A172 (cell line): ENCODE measurements around the gene NIPSNAP2. TPM values are rescaled to one million over a fixed set of nuclear protein-coding genes. Genes with fewer than 3 reads are reported as not detected.
"Not testable (repeated sequence)": the region's sequence is repeated elsewhere in the genome, so short reads cannot be mapped to it uniquely, and the experiment has no call there.

Source experiments
- DNase-seq: peaks from one replicate; pipeline ENCODE4 v3.0.0-alpha.2; 2015; ENCODE audit warnings: low spot score
- total RNA-seq: library from RNA; depleted of rRNA; stranded (reverse); fragments of >200 nt; shearing (Covaris generic); gene quantifications from 2 replicates; pipeline ENCODE4 v1.2.3, GENCODE V29; 2014

Gene NIPSNAP2
- total RNA-seq, 1 experiment from 2014 or later, result 67.5 TPM

- DNase-seq, result no peak
These were observed 11.7 kb downstream of the NIPSNAP2 start for GRCh38 chr7:55975988-55976633.

DNA sequence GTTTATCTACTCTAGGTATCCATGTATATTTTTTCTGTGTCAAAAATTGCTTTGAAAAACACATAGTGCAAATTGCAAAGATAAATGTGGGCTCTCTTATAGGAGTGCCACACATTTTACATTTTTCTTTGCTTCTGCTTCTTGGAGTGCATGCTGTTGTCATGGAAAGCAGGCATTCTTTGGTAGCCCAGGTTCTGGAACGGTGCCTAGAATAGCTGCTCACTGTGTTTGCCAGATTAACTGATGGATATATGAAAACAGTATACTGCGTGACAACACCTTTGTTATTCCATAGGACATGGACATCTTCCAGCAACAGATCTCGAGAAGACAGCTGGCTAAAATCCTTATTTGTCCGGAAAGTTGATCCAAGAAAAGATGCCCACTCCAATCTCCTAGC is 13.4 kb downstream of the NIPSNAP2 start:
- DNase-seq, result no peak

- DNase-seq, result no peak
These were observed 15.9 kb downstream of the NIPSNAP2 start for GRCh38 chr7:55980266-55980665.

DNA sequence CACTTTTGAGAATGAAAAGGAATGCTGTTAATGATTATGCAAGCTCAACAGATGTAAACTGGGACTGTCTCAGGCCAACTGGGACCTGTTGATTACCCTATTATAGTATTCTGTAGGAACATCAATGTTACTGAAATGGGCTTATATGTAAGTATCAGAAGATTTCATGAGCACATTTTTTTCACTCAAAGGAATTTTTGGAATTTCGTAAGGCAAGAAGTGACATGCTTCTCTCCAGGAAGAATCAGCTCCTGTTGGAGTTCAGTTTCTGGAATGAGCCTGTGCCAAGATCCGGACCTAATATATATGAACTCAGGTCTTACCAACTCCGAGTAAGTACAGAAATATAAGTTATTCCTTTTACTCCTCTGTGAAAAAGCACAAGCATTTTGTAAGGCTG is 19.2 kb downstream of the NIPSNAP2 start:
- DNase-seq, result no peak

DNA sequence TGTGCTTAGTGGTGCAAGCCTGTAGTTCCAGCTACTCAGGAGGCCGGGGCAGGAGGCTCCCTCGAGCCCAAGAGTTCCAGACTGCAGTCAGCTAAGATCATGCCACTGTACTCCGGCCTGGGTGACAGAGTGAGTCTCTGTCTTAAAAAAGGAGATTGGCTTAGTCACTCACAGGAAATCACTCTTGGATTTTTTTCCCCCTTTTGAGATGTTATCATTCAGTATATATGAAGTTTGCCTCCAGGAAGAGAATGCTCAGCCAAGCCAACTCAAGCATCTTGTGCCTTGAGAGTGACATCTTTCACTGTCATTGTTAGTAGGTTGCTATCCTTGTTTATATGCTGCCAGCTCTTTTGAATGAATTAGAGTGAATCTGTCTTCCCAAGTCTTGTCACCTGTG is 28.0 kb downstream of the NIPSNAP2 start:
- DNase-seq, result no peak

- DNase-seq, result no peak
These were observed 32.6 kb downstream of the NIPSNAP2 start for GRCh38 chr7:55996856-55997500.

- no peak for DNase-seq
These were observed 39.4 kb downstream of the NIPSNAP2 start for GRCh38 chr7:56003749-56004148.

GRCh38 chr7:56007167-56007652 is 42.8 kb downstream of the NIPSNAP2 start:
- peak; percentile 14 for DNase-seq

DNA sequence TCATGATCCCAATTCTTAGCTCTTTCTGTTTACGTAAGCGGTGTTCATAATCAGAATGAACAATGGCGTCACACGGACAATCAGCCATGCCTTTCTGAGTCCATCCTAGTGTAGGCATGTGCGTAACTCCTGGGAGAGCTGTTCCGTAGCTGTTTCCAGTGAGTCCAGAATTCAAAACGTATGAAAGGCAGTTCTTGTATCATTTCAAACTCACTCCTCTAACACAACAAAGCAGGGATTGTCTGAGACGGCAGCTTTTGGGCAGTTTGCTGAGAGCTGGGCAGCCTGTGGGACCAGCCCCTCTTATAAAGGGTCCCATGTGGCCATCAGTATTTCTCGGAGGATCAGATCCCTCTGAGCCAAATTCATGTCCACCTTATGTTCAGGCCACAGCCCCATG is 43.5 kb downstream of the NIPSNAP2 start:
- DNase-seq, result no peak

DNA sequence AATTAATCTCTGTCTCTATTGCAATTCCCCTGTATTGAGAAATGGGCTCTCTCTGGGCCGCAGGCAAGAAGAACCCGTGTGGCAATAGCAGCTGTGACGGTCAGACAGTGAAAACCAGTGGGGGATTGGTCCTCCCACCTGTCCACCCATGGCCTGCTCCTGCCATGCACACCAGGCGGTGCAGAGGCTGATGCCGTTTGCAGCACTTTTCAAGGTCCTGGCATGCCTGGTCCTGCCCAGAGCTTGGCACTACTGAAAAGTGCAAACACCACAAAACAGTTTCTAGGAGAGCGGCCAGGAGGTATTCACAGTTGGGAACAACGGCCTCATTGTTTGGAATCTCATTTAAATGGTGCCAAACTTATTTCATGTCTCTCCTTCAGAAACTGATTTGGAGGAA is 45.3 kb downstream of the NIPSNAP2 start:
- DNase-seq, result no peak

DNA sequence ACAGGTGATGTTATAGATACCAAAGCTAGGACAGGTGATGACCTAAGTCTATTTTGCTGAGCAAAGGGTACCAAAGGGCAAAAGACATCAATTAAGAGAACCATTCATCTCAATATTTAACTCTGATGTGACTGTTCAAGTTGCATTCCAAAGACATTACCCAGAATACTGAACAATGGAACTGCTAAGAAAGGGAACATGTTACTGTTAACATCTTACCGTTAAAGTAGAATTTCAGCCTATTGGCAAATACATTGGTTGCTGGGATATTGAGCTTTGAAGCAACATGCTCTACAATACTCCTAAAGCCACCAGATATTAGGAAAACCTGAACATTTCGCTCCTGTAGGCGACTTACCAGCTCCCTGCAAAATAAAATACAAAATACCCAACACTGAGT is 52.6 kb downstream of the NIPSNAP2 start:
- DNase-seq, result not testable (repeated sequence)

- no peak for DNase-seq
These were observed 55.1 kb downstream of the NIPSNAP2 start for GRCh38 chr7:56019501-56019900.

DNA sequence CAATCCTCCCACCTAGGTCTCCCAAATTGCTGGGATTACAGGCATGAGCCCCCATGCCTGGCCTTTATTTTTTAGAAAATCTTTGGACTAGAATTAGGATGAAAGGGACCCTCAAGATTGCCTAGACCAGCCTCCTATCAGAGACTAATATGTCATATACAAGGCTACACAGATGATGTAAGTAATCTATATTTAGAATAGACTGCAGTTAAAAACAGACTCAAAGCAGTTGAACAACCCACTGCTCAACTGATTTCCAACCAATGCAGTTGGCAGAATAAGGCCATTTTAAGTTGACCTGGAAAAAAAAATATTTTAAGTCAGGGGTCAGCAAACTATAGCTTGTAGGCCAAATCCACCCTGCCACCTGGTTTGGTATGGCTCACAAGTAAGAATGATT is 59.1 kb downstream of the NIPSNAP2 start:
- DNase-seq, result no peak

- no peak for DNase-seq
These were observed 62.2 kb downstream of the NIPSNAP2 start for GRCh38 chr7:56026538-56026937.

GRCh38 chr7:56028942-56029630 is 64.7 kb downstream of the NIPSNAP2 start:
- DNase-seq, result peak; percentile 27

- DNase-seq, result no peak
These were observed 66.0 kb downstream of the NIPSNAP2 start for GRCh38 chr7:56030340-56030739.

DNA sequence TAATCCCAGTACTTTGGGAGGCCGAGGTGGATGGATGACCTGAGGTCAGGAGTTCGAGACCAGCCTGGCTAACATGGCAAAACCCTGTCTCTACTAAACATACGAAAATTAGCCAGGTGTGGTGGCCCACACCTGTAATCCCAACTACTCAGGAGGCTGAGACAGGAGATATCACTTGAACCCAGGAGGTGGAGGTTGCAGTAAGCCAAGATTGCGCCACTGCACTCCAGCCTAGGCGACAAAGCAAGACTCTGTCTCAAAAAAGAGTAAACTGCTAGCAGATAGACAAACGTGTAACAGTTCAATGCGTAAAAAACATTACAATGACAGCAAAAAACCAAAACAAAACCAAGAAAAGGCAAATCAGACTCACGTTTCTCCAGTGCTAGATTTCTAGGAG is 67.2 kb downstream of the NIPSNAP2 start:
- not testable (repeated sequence) for DNase-seq

- not testable (repeated sequence) for DNase-seq
These were observed 68.2 kb downstream of the NIPSNAP2 start for GRCh38 chr7:56032578-56032977.

GRCh38 chr7:56033671-56034432 is 69.5 kb downstream of the NIPSNAP2 start:
- DNase-seq, result peak; percentile 83

GRCh38 chr7:56040730-56041129 is 76.3 kb downstream of the NIPSNAP2 start:
- DNase-seq, result no peak

GRCh38 chr7:56045758-56046157 is 81.4 kb downstream of the NIPSNAP2 start:
- DNase-seq, result not testable (repeated sequence)
